Cardiac muscle cell (in vitro differentiated cells and primary cell): ENCODE measurements around the gene FHIT. TPM values are rescaled to one million over a fixed set of nuclear protein-coding genes. Genes with fewer than 3 reads are reported as not detected.

ENCODE experiments used
- DNase-seq, 2 donors: peaks; one replicate each; pipeline versions ENCODE4 v3.0.0 to v3.0.0-alpha.2; 2010 to 2017; ENCODE audit warnings: low read depth in 1 of 2, low spot score in 1 of 2
- H3K27ac ChIP-seq: fragments of 200-600 bp; sonication (generic); 2 replicates; pipeline ENCODE4 v1.5.1; 2016
- H3K27me3 ChIP-seq: fragments of 200-600 bp; sonication (generic); 2 replicates; pipeline ENCODE4 v1.6.0; 2016; ENCODE audit warnings: control low read depth
- H3K36me3 ChIP-seq: fragments of 200-600 bp; sonication (generic); 2 replicates; pipeline ENCODE4 v1.5.1; 2016; ENCODE audit warnings: control low read depth
- H3K4me1 ChIP-seq: fragments of 200-600 bp; sonication (generic); 2 replicates; pipeline ENCODE4 v1.8.1; 2017; ENCODE audit warnings: low read depth, mild to moderate bottlenecking, mixed run types
- H3K4me3 ChIP-seq: fragments of 200-600 bp; sonication (generic); 2 replicates; pipeline ENCODE4 v1.5.1; 2016; ENCODE audit warnings: mild to moderate bottlenecking
- H3K9me3 ChIP-seq: fragments of 200-600 bp; sonication (generic); 2 replicates; pipeline ENCODE4 v1.5.1; 2017; ENCODE audit warnings: low read depth, mild to moderate bottlenecking, control low read depth
- polyA plus RNA-seq: library from polyadenylated mRNA; unstranded; fragments of >200 nt; fragmentation: Nextera tagmentation; extraction: Ambion mirVana; gene quantifications from 2 replicates; pipeline ENCODE4 v1.2.1, GENCODE V29; 2016
- total RNA-seq: library from RNA; depleted of rRNA; stranded (reverse); fragments of >200 nt; gene quantifications from 2 replicates; pipeline ENCODE4 v1.2.3, GENCODE V29; 2016
- TF ChIP-seq, protein P1 (sequence below): IDR thresholded peaks from 2 replicates; pipeline ENCODE4 v1.5.1; 2012; ENCODE audit warnings: low read depth, mild to moderate bottlenecking, low read length

Gene FHIT
- total and polyA plus RNA-seq, 2 experiments from 2014 or later: 6.9 to 12.5 TPM

DNA sequence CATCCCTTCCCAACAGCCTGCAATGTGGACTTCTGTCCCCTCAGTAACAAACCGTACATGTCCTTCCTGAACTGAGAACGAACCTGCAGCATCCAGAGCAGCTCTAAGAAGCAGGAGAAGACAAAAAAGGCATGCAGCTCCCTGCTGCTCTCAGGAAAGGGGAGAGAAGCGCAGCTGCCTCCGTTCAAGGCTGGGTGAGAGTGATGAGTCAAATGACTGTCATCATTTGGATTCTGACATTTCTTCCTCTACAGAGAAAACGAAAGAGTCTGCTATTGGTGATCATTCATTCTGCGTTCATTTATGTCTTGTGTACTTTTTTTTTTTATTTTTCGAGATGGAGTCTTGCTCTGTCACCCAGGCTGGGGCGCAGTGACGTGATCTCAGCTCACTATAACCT lies 677.8 kb downstream of the FHIT start:
- no peak for DNase-seq
- Histone ChIP-seq H3K27me3 (no peaks in the 10 kb centered on the region), H3K9me3 (no peaks in the 10 kb centered on the region), H3K36me3 (no peaks in the 10 kb centered on the region), H3K4me3 (no peak overlapping the region), H3K27ac (no peak overlapping the region), H3K4me1 (no peaks in the 10 kb centered on the region)
- TF ChIP-seq, protein P1, sequence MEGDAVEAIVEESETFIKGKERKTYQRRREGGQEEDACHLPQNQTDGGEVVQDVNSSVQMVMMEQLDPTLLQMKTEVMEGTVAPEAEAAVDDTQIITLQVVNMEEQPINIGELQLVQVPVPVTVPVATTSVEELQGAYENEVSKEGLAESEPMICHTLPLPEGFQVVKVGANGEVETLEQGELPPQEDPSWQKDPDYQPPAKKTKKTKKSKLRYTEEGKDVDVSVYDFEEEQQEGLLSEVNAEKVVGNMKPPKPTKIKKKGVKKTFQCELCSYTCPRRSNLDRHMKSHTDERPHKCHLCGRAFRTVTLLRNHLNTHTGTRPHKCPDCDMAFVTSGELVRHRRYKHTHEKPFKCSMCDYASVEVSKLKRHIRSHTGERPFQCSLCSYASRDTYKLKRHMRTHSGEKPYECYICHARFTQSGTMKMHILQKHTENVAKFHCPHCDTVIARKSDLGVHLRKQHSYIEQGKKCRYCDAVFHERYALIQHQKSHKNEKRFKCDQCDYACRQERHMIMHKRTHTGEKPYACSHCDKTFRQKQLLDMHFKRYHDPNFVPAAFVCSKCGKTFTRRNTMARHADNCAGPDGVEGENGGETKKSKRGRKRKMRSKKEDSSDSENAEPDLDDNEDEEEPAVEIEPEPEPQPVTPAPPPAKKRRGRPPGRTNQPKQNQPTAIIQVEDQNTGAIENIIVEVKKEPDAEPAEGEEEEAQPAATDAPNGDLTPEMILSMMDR: no peak

DNA sequence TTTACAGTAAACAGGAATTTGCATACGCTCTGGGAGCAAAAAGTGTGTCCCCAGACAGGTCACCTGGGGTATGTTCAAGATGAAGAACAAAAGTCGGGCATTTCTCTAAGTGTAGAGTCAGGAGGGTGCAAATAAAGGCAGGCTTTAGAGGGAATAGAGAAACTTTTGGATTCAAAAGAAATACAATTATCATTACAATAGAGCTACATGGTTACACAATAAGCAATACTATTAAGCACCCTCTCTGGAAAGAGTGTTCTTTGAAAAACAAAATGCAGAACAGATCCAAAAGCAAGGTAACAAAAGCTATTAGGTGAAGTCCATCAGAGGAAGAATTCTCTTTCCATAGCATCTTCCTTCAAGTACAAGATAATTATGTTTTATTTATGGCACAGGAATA lies 679.7 kb downstream of the FHIT start:
- no peaks in the 10 kb centered on the region for H3K4me1 ChIP-seq
- no peaks in the 10 kb centered on the region for H3K36me3 ChIP-seq
- no peak overlapping the region for H3K4me3 ChIP-seq
- DNase-seq: no peak
- H3K9me3 ChIP-seq: no peaks in the 10 kb centered on the region
- no peak overlapping the region for H3K27ac ChIP-seq
- TF ChIP-seq, protein P1: no peak
- no peaks in the 10 kb centered on the region for H3K27me3 ChIP-seq

DNA sequence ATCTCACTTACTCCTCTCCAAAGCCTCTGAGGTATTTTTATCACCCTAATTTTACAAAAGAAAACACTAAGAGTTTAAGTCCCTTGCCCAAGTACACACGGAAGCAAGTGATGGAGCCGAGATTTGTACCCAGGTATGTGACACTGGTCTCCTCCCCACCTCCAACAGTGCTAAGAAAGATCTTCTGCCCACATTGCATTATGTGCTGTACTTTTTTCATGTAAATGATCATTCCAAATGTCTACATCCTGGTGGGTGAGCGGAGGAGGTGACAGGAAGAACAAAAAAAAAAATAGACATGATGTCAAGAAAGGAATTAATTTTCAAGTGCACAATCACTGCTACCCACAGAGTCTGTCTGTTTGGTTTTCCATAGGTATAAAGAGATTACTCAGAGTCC lies 694.1 kb downstream of the FHIT start:
- Histone ChIP-seq H3K9me3 (no peaks in the 10 kb centered on the region), H3K4me1 (no peaks in the 10 kb centered on the region), H3K36me3 (no peaks in the 10 kb centered on the region), H3K27me3 (no peaks in the 10 kb centered on the region), H3K4me3 (no peak overlapping the region), H3K27ac (no peak overlapping the region)
- TF ChIP-seq, protein P1: no peak
- DNase-seq: no peak

DNA sequence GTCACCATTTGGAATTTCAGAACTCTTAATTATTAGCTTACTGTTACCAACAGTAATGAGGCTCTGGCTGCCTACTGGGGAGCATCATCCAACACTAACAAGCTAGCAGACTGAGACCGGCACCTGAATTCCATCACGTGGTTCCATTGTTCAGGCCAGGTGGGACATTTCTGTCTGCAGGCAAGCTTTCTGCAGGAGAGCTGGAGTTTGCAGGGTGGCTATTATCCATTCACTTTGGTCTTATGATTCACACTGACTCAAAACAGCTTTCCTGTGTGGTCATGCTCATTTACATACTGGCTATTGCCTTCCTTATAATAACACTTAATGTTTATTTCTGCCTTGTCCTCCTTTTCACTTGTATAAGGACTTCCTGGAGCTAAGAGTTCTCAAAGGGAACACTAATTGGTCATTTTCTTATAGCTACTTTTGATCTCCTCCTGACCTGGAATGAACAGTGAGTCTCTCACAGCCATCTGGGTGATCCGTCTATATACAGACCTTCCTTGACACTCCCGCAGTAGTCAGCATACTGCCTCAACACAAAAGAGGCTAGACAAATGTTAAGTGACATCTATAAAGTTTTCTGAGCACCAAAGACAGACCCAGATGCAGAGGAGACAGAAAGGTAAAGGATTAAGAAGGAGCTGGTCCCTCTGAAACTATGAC lies 695.4 kb downstream of the FHIT start:
- no peaks in the 10 kb centered on the region for H3K27me3 ChIP-seq
- TF ChIP-seq, protein P1: no peak
- H3K27ac ChIP-seq: no peak overlapping the region
- no peak overlapping the region for H3K4me3 ChIP-seq
- DNase-seq: no peak
- H3K4me1 ChIP-seq: no peaks in the 10 kb centered on the region
- no peaks in the 10 kb centered on the region for H3K9me3 ChIP-seq
- no peaks in the 10 kb centered on the region for H3K36me3 ChIP-seq

DNA sequence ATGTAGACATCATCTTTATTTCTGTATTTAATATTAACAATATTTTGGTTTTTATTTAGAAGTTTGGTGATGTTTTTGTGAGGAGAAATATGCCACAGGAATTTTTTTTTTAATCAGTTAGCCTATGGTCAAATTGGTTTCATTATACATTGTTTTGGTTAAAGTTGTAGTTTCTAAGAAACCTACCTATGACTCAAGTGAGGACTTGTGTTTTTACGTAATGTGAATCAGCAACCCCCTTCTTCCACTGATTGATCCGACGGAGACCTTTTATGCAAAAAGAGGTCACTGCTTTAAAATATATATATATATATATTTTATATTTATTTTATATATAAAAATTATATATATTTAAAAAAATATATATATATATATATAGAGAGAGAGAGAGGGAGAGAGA lies 698.1 kb downstream of the FHIT start:
- Histone ChIP-seq H3K27me3 (no peaks in the 10 kb centered on the region), H3K4me1 (no peaks in the 10 kb centered on the region), H3K27ac (no peak overlapping the region), H3K4me3 (no peak overlapping the region), H3K9me3 (no peaks in the 10 kb centered on the region), H3K36me3 (no peaks in the 10 kb centered on the region)
- DNase-seq: no peak
- TF ChIP-seq, protein P1: no peak

DNA sequence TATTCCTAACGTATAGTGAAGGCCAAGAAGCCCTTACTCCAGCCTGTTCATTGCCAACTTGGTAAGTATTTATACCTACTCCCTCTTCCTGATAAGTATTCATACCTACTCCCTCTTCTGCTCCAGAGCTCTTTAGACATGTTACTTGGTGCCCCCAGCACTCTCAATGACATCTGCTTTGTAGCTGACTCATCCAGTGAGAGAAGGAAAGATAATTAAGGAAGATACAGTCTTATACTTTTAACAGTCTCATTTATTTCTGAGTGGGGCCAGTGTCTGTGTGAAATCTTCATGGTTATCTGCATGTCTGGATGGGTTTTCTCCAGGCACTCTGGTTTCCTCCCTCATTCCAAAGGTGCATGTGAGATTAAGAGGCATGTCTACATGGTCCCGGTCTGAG lies 698.7 kb downstream of the FHIT start:
- Histone ChIP-seq H3K4me3 (no peak overlapping the region), H3K9me3 (no peaks in the 10 kb centered on the region), H3K27ac (no peak overlapping the region), H3K4me1 (no peaks in the 10 kb centered on the region), H3K27me3 (no peaks in the 10 kb centered on the region), H3K36me3 (no peaks in the 10 kb centered on the region)
- no peak for DNase-seq
- TF ChIP-seq, protein P1: no peak
